ENCODE measurements around the gene FNIP1.
"Not testable (repeated sequence)": the region's sequence is repeated elsewhere in the genome, so short reads cannot be mapped to it uniquely, and the experiment has no call there.

The FNIP1 gene

GRCh38 chr5:131749138-131749537 is 47.7 kb downstream of the FNIP1 start:
- no peak for DNase-seq

DNA sequence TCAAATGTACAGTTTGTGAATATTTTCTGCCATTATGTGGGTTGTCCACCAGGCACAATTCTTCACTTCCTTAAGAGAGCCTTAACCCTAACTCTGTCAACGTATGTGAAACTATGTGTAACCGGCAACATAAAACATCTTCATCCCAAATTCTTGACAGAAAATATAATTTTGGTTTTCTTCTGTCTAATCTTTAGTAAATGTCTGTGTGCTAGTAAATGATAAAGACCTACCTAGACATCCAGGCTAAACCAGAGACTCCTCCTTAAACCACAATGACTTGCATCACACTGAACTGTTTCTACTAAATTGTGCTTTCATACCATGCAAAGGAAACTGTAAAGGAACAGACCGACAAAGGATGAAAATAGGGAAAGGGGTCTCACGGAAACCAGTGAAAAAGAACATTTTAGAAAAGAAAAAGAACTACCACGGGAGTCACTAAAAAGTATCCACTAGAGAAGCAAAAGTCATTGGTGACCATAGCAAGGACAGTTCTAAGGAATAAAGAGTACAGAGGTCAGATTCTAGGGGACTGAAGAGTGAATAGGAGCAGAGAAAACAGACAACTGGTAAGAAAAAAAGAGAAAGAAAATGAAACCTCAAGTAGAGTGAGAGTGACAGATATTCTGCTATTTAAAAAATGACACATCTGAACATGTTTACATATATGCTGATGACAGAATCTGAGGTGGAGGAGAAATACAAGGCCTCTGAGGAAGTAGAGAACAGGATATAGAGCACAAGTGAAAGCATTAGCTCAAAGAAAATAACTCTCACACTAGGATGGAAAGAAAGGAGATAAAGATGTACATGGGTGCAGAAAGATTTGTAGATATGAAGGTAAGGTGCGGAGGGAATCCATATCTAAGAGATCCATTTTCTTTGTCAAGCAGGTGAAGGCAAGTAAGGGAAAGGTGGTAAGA is 49.4 kb downstream of the FNIP1 start:
- DNase-seq, result no peak

DNA sequence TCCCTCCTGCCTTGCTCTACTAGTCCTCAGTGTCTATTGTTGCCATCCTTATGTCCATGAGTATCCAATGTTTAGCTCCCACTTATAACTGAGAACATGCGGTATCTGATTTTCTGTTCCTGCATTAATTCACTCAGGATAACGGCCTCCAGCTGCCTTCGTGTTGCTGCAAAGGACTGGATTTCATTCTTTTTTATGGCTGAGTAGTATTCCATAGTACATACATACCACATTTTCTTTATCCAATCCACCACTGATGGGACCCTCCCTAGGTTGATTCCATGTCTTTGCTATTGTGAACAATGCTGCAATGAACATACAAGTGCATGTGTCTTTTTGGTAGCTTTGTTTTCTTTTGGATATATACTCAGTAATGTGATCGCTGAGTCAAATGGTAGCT is 50.4 kb downstream of the FNIP1 start:
- no peak for DNase-seq

DNA sequence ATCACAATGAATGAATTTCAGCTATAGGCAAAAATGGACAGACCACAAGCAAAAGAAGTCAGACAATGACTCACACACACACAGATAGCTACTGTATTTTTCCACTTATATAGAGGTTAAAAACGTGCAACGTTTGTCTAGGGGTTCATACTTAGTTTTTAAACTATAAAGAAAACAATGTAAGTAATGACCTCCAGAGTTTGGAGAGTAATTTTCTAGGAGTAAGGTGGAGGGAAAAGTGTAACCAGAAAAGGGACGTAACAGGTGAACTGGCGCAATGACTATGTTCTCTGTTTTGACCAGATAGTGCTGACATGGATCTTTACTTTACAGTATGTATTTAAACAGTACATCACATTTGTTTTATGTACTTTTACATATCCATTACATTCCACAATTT is 51.1 kb downstream of the FNIP1 start:
- DNase-seq, result no peak

- DNase-seq, result no peak
These were observed 51.7 kb downstream of the FNIP1 start for GRCh38 chr5:131745155-131745554.

- no peak for DNase-seq
These were observed 56.3 kb downstream of the FNIP1 start for GRCh38 chr5:131740477-131740876.

GRCh38 chr5:131735393-131735792 is 61.4 kb downstream of the FNIP1 start:
- no peak for DNase-seq

DNA sequence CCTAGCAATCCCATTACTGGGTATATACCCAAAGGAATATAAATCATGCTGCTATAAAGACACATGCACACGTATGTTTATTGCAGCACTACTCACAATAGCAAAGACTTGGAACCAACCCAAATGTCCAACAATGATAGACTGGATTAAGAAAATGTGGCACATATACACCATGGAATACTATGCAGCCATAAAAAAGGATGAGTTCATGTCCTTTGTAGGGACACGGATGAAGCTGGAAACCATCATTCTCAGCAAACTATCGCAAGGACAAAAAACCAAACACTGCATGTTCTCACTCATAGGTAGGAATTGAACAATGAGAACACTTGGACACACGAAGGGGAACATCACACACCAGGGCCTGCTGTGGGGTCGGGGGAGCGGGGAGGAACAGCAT is 61.9 kb downstream of the FNIP1 start:
- not testable (repeated sequence) for DNase-seq

GRCh38 chr5:131729292-131729691 is 67.5 kb downstream of the FNIP1 start:
- DNase-seq, result not testable (repeated sequence)

- DNase-seq, result not testable (repeated sequence)
These were observed 72.7 kb downstream of the FNIP1 start for GRCh38 chr5:131724089-131724488.

GRCh38 chr5:131720714-131721113 is 76.1 kb downstream of the FNIP1 start:
- no peak for DNase-seq

DNA sequence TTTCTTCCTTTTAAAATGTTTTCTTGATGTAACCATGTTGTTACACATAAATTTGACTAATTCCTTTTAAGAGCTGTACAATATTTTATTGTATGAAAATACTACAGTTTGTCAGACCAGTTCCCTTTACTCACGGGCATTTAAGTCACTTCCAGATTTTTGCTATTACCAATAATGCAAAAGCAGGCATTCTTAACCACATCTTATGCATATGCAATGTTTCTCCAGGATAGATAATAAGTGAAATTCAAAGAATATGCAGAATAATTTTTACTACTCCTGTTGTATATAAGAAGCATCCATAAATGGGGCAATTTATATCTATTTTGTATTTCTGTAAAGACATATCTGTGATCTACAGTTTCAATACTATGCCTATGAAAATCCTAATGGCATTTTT is 77.3 kb downstream of the FNIP1 start:
- no peak for DNase-seq

- DNase-seq, result no peak
These were observed 78.3 kb downstream of the FNIP1 start for GRCh38 chr5:131718487-131719014.

GRCh38 chr5:131717164-131717563 is 79.7 kb downstream of the FNIP1 start:
- not testable (repeated sequence) for DNase-seq

DNA sequence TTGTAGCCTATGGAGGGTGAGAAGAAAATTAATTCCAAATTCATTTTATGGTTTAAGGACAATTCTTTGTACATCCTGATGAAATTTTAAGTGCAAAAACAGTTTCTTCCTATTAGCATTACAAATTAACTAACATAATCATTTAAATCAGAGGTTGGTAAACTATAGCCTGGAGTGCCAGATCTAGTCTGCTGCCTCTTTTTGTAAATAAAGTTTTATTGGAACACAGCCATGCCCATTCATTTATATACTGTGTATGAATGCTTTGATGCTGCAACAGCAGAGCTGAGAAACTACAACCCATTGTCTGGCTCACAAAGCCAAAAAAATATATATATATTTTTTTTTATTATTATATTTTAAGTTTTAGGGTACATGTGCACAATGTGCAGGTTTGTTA is 80.2 kb downstream of the FNIP1 start:
- DNase-seq, result no peak

DNA sequence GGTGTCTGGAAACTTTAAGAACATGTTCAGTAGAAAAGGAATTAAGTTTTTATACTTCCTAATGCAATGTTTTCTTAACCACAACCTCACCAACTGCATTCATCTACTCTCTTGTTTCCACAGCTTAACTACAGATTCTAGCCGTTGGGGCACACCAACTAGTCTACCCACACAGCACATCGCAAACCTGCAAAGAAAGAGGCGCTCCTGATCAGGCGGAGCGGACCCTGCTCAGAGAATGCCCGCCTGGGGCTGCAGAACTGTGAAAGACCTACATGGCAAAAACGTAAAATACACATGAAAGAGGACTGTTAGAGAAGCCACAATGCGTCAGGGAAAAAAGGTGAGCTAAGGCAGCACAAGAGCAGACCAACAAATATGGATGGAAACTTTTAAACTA is 86.4 kb downstream of the FNIP1 start:
- DNase-seq, result no peak

DNA sequence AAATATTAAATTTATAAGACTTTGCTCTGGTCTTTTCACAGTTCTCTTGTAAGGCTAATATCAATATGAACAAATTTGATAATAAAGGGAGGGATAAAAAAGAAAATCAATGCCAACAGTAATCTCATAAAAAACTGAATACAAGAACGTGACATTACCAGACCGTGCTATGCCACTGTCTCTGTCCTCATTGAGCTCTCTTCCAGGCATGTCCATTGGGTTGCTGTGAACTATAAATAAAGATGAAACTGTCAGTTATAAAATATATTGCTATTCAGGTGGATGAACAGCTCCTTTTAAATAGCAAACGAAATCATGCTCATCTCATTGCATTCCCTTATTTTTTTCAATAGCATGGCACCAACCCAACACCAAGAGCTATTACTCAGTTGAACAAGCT is 87.8 kb downstream of the FNIP1 start:
- no peak for DNase-seq

GRCh38 chr5:131706281-131706680 is 90.5 kb downstream of the FNIP1 start:
- no peak for DNase-seq

GRCh38 chr5:131694926-131695325 is 101.9 kb downstream of the FNIP1 start:
- DNase-seq, result no peak

GRCh38 chr5:131693894-131694293 is 102.9 kb downstream of the FNIP1 start:
- no peak for DNase-seq

- DNase-seq, result no peak
These were observed 111.2 kb downstream of the FNIP1 start for GRCh38 chr5:131685516-131686171.

- no peak for DNase-seq
These were observed 112.2 kb downstream of the FNIP1 start for GRCh38 chr5:131684595-131684994.

DNA sequence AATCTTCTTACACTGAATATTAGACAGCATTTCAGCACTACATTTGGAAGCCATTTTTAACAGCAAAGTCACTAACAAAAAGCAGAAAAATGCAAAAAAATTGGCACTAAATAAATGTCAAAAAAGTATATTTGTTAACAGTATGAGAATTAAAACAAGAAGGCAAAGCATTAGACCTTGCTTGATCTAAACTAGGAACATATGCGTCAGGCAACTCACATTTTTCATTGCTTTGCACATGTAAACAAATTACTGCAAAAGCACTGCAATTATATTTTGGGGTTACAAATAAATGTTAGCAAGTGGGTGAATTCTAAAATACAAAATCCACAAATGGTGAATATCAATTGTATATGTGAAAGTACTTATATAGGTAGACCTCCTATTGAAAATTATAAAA is 112.8 kb downstream of the FNIP1 start:
- no peak for DNase-seq

GRCh38 chr5:131682826-131683225 is 114.0 kb downstream of the FNIP1 start:
- no peak for DNase-seq

Data from stimulated activated CD4-positive, alpha-beta T cell treated with anti-CD3 and anti-CD28 coated beads, Interleukin-2, amount 100 ng/mL, for 24 hours (primary cell).